Effector memory CD4-positive, alpha-beta T cell (primary cell): Measurements from ENCODE around the gene FGD2.

Source experiments
- DNase-seq, 3 donors: peaks; one replicate each; pipeline ENCODE4 v3.0.0-alpha.2; 2020
- H3K27ac ChIP-seq: 2 replicates; pipeline ENCODE4 v1.7.0; 2013; ENCODE audit warnings: mild to moderate bottlenecking, low read length, moderate library complexity; ENCODE audit not compliant: insufficient read depth, poor library complexity, severe bottlenecking
- H3K27me3 ChIP-seq: replicated peaks from 2 replicates; pipeline ENCODE4 v1.7.0; 2013; ENCODE audit warnings: mild to moderate bottlenecking, low read length; ENCODE audit not compliant: insufficient read depth, control insufficient read depth, poor library complexity, severe bottlenecking
- H3K36me3 ChIP-seq: 2 replicates; pipeline ENCODE4 v1.7.0; 2013; ENCODE audit warnings: mild to moderate bottlenecking, low read length, moderate library complexity; ENCODE audit not compliant: control insufficient read depth, insufficient read depth
- H3K4me1 ChIP-seq: 2 replicates; pipeline ENCODE4 v1.7.0; 2013; ENCODE audit warnings: low read length, mild to moderate bottlenecking; ENCODE audit not compliant: control insufficient read depth, insufficient read depth, poor library complexity, severe bottlenecking
- H3K4me3 ChIP-seq: 2 replicates; pipeline ENCODE4 v1.7.0; 2013; ENCODE audit warnings: low read length, low read depth, mild to moderate bottlenecking; ENCODE audit not compliant: insufficient read depth, poor library complexity, severe bottlenecking
- H3K9me3 ChIP-seq: 2 replicates; pipeline ENCODE4 v1.7.0; 2013; ENCODE audit warnings: mild to moderate bottlenecking, low read length, moderate library complexity; ENCODE audit not compliant: control insufficient read depth

Gene FGD2

GRCh38 chr6:37008484-37009465 lies 3.3 kb downstream of the FGD2 start:
- H3K9me3 ChIP-seq: no peaks in the 10 kb centered on the region
- no peak overlapping the region for H3K27ac ChIP-seq
- no peaks in the 10 kb centered on the region for H3K36me3 ChIP-seq
- no peaks in the 10 kb centered on the region for H3K27me3 ChIP-seq
- H3K4me3 ChIP-seq: no peak overlapping the region
- no peak for DNase-seq
- no peaks in the 10 kb centered on the region for H3K4me1 ChIP-seq

GRCh38 chr6:37010402-37010892 lies 5.0 kb downstream of the FGD2 start:
- Histone ChIP-seq H3K4me1 (no peaks in the 10 kb centered on the region), H3K36me3 (no peaks in the 10 kb centered on the region), H3K27me3 (no peaks in the 10 kb centered on the region), H3K9me3 (no peaks in the 10 kb centered on the region), H3K27ac (no peak overlapping the region), H3K4me3 (no peak overlapping the region)
- DNase-seq: no peak

- Histone ChIP-seq H3K27me3 (no peaks in the 10 kb centered on the region), H3K27ac (no peak overlapping the region), H3K4me3 (no peak overlapping the region), H3K4me1 (no peaks in the 10 kb centered on the region), H3K36me3 (no peaks in the 10 kb centered on the region), H3K9me3 (no peaks in the 10 kb centered on the region)
- no peak for DNase-seq
Observed at GRCh38 chr6:37011656-37012378, 6.4 kb downstream of the FGD2 start.

GRCh38 chr6:37013516-37014491 lies 8.3 kb downstream of the FGD2 start:
- Histone ChIP-seq H3K36me3 (no peaks in the 10 kb centered on the region), H3K27me3 (no peaks in the 10 kb centered on the region), H3K4me1 (peaks cover 12% of the 10 kb centered on the region), H3K27ac (no peak overlapping the region), H3K4me3 (no peak overlapping the region), H3K9me3 (no peaks in the 10 kb centered on the region)
- no peak for DNase-seq

GRCh38 chr6:37014667-37015066 lies 9.2 kb downstream of the FGD2 start:
- no peak overlapping the region for H3K4me3 ChIP-seq
- no peaks in the 10 kb centered on the region for H3K27me3 ChIP-seq
- no peaks in the 10 kb centered on the region for H3K36me3 ChIP-seq

GRCh38 chr6:37015532-37015931 lies 10.1 kb downstream of the FGD2 start:
- no peaks in the 10 kb centered on the region for H3K36me3 ChIP-seq
- H3K4me3 ChIP-seq: no peak overlapping the region
- no peaks in the 10 kb centered on the region for H3K27me3 ChIP-seq
- H3K27ac ChIP-seq: no peak overlapping the region
- no peak for DNase-seq
- peaks cover 18% of the 10 kb centered on the region for H3K4me1 ChIP-seq
- no peaks in the 10 kb centered on the region for H3K9me3 ChIP-seq

More at GRCh38 chr6:37014667-37015066, 9.2 kb downstream of the FGD2 start:
- Histone ChIP-seq H3K27ac (no peak overlapping the region), H3K9me3 (no peaks in the 10 kb centered on the region), H3K4me1 (peaks cover 18% of the 10 kb centered on the region)
- DNase-seq: no peak

GRCh38 chr6:37016995-37017394 lies 11.5 kb downstream of the FGD2 start:
- Histone ChIP-seq H3K36me3 (no peaks in the 10 kb centered on the region), H3K4me3 (no peak overlapping the region), H3K4me1 (peaks cover 26% of the 10 kb centered on the region), H3K27ac (no peak overlapping the region), H3K27me3 (no peaks in the 10 kb centered on the region), H3K9me3 (no peaks in the 10 kb centered on the region)
- DNase-seq: no peak

GRCh38 chr6:37017606-37018197 lies 12.2 kb downstream of the FGD2 start:
- peaks cover 33% of the 10 kb centered on the region for H3K4me1 ChIP-seq
- no peaks in the 10 kb centered on the region for H3K36me3 ChIP-seq
- no peaks in the 10 kb centered on the region for H3K9me3 ChIP-seq
- no peak overlapping the region for H3K4me3 ChIP-seq
- no peak for DNase-seq
- H3K27me3 ChIP-seq: no peaks in the 10 kb centered on the region
- no peak overlapping the region for H3K27ac ChIP-seq
